Type B pancreatic cell (in vitro differentiated cells): ENCODE results near the gene LHX4. TPM values are rescaled to one million over a fixed set of nuclear protein-coding genes. Genes with fewer than 3 reads are reported as not detected.

ENCODE experiments used
- DNase-seq: peaks from one replicate; pipeline ENCODE4 v3.0.0; 2021; ENCODE audit warnings: mixed read lengths; ENCODE audit not compliant: unreplicated experiment; ENCODE audit errors: extremely low spot score
- H3K27ac Mint-ChIP-seq: 2 replicates; pipeline ENCODE4 v1.8.0; 2021; ENCODE audit warnings: mild to moderate bottlenecking, mixed read lengths
- H3K27me3 Mint-ChIP-seq: 2 replicates; pipeline ENCODE4 v1.8.0; 2021; ENCODE audit warnings: mixed read lengths
- H3K36me3 Mint-ChIP-seq: 2 replicates; pipeline ENCODE4 v1.8.0; 2021; ENCODE audit warnings: mixed read lengths
- H3K4me1 Mint-ChIP-seq: one replicate; pipeline ENCODE4 v1.8.0; 2021; ENCODE audit warnings: mixed read lengths; ENCODE audit not compliant: unreplicated experiment
- H3K4me3 Mint-ChIP-seq: 2 replicates; pipeline ENCODE4 v1.8.0; 2021; ENCODE audit warnings: mild to moderate bottlenecking, mixed read lengths
- H3K9me3 Mint-ChIP-seq: 2 replicates; pipeline ENCODE4 v1.8.0; 2021; ENCODE audit warnings: mixed read lengths
- CTCF ChIP-seq: fragments of 200-600 bp; sonication (generic); conservative IDR thresholded peaks from 2 replicates; pipeline ENCODE4 v1.5.0; 2021; ENCODE audit warnings: antibody characterized with exemption, mild to moderate bottlenecking
- total RNA-seq: library from RNA; stranded (reverse); gene quantifications from 2 replicates; pipeline ENCODE4 v1.2.1, GENCODE V29; 2021; ENCODE audit warnings: low replicate concordance

The LHX4 gene
- total RNA-seq, 1 donor from 2014 or later = 0.22 TPM

GRCh38 chr1:180194546-180195207 lies 35.4 kb upstream of the LHX4 start:
- Mint-ChIP-seq H3K9me3 (no peaks in the 10 kb centered on the region), H3K36me3 (peaks cover 17% of the 10 kb centered on the region), H3K27me3 (no peaks in the 10 kb centered on the region), H3K4me3 (no peak overlapping the region), H3K27ac (no peak overlapping the region), H3K4me1 (peaks cover 5% of the 10 kb centered on the region)
- no peak for DNase-seq
- no peak for TF ChIP-seq CTCF

DNA sequence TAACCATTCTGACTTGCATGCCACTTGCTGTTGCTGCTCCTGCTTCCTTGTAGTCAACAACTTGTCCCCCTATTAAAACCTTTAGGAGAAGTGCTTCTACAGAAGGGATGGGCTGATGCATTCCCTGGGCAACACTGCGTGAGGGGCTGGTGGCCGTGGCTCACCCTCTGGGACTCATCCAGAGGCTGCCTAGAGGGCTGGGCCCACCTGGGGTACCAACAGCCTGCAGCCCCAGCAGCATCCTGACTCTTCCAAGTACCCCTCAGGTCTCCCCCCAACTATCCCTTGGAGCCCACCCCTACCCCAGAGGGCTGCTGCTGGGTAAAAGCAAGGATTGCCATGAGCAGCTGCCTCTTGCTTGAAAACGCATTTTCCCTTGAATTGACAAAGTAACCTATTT lies 34.7 kb upstream of the LHX4 start:
- no peak for TF ChIP-seq CTCF
- H3K27me3 Mint-ChIP-seq = no peaks in the 10 kb centered on the region
- H3K4me1 Mint-ChIP-seq = peaks cover 5% of the 10 kb centered on the region
- no peaks in the 10 kb centered on the region for H3K9me3 Mint-ChIP-seq
- no peak overlapping the region for H3K4me3 Mint-ChIP-seq
- H3K27ac Mint-ChIP-seq = no peak overlapping the region
- DNase-seq = no peak
- H3K36me3 Mint-ChIP-seq = peaks cover 17% of the 10 kb centered on the region

GRCh38 chr1:180195916-180196315 lies 34.1 kb upstream of the LHX4 start:
- Mint-ChIP-seq H3K4me1 (peaks cover 5% of the 10 kb centered on the region), H3K36me3 (peaks cover 17% of the 10 kb centered on the region), H3K9me3 (no peaks in the 10 kb centered on the region), H3K4me3 (no peak overlapping the region), H3K27me3 (no peaks in the 10 kb centered on the region), H3K27ac (no peak overlapping the region)
- TF ChIP-seq CTCF = no peak
- no peak for DNase-seq

- H3K27me3 Mint-ChIP-seq = no peaks in the 10 kb centered on the region
- peaks cover 5% of the 10 kb centered on the region for H3K4me1 Mint-ChIP-seq
- peaks cover 17% of the 10 kb centered on the region for H3K36me3 Mint-ChIP-seq
- no peak overlapping the region for H3K27ac Mint-ChIP-seq
- H3K4me3 Mint-ChIP-seq = no peak overlapping the region
- DNase-seq = no peak
- no peaks in the 10 kb centered on the region for H3K9me3 Mint-ChIP-seq
- TF ChIP-seq CTCF = no peak
These were observed 33.5 kb upstream of the LHX4 start for GRCh38 chr1:180196436-180197003.

- Mint-ChIP-seq H3K27ac (no peak overlapping the region), H3K36me3 (peaks cover 15% of the 10 kb centered on the region), H3K4me3 (no peak overlapping the region), H3K27me3 (no peaks in the 10 kb centered on the region), H3K4me1 (peaks cover 5% of the 10 kb centered on the region), H3K9me3 (no peaks in the 10 kb centered on the region)
- DNase-seq = no peak
- no peak for TF ChIP-seq CTCF
These were observed 32.8 kb upstream of the LHX4 start for GRCh38 chr1:180197231-180197630.
